Lung (tissue), 12 donors: ENCODE results near the gene STK11. TPM values are rescaled to one million over a fixed set of nuclear protein-coding genes. Genes with fewer than 3 reads are reported as not detected.

ENCODE experiments used
- ATAC-seq: fragments of 200-7000 bp; cut with Tn5 transposase; one replicate; pipeline ENCODE4 v1.9.1; 2020; ENCODE audit warnings: moderate number of reproducible peaks; ENCODE audit not compliant: insufficient read depth, low FRiP score
- DNase-seq, 3 donors: peaks; one replicate each; pipeline ENCODE4 v3.0.0-alpha.2; 2013 to 2017
- H3K27ac ChIP-seq, 2 donors: one replicate each; pipeline ENCODE4 v1.5.1; 2013; ENCODE audit warnings: mild to moderate bottlenecking in 2 of 2, moderate library complexity in 2 of 2, control low read depth in 1 of 2, inconsistent platforms in 1 of 2, low read depth in 1 of 2, low read length in 1 of 2
- H3K27me3 ChIP-seq, 3 donors: one replicate each; pipeline ENCODE4 v1.5.1; 2013; ENCODE audit warnings: low read length in 2 of 3; ENCODE audit not compliant: control insufficient read depth in 3 of 3, insufficient read depth in 3 of 3
- H3K36me3 ChIP-seq, 4 donors: one replicate each; pipeline ENCODE4 v1.5.1; 2013; ENCODE audit warnings: low read length in 4 of 4, mild to moderate bottlenecking in 1 of 4, moderate library complexity in 1 of 4; ENCODE audit not compliant: control insufficient read depth in 4 of 4, insufficient read depth in 4 of 4
- H3K4me1 ChIP-seq, 5 donors: one replicate each; pipeline ENCODE4 v1.5.1; 2013; ENCODE audit warnings: low read length in 5 of 5, mild to moderate bottlenecking in 2 of 5, moderate library complexity in 1 of 5; ENCODE audit not compliant: control insufficient read depth in 5 of 5, insufficient read depth in 5 of 5
- H3K4me3 ChIP-seq: one replicate; pipeline ENCODE4 v1.5.1; 2013; ENCODE audit warnings: mild to moderate bottlenecking, control low read depth, moderate library complexity
- H3K9ac ChIP-seq, 2 donors: one replicate each; pipeline ENCODE4 v1.5.1; 2013; ENCODE audit warnings: low read length in 2 of 2, control low read depth in 1 of 2; ENCODE audit not compliant: insufficient read depth in 1 of 2
- H3K9me3 ChIP-seq, 4 donors: one replicate each; pipeline ENCODE4 v1.5.1; 2013; ENCODE audit warnings: low read length in 3 of 4, mild to moderate bottlenecking in 1 of 4, moderate library complexity in 1 of 4; ENCODE audit not compliant: control insufficient read depth in 4 of 4, insufficient read depth in 3 of 4
- CTCF ChIP-seq: IDR thresholded peaks from 2 replicates; pipeline ENCODE4 v1.5.1; 2012; ENCODE audit warnings: mild to moderate bottlenecking; ENCODE audit errors: control extremely low read depth, extremely low read depth
- WGBS, 2 donors: extraction: QIAGEN DNeasy Blood & Tissue Kit; methylation state at CpG; one replicate each; pipeline ENCODE4 v1.1.7; 2013; 5-methylcytosine and 5-hydroxymethylcytosine counted together
- polyA plus RNA-seq, 2 donors: library from polyadenylated mRNA; stranded (reverse); fragments of 200-250 nt; gene quantifications; one replicate each; pipeline ENCODE4 v1.2.1, GENCODE V29; 2013
- total RNA-seq, 2 donors: library from RNA; depleted of rRNA in 1 of 2; stranded (reverse); fragments of >200 nt in 1 of 2; gene quantifications; one replicate each; pipeline ENCODE4 v1.2.1, GENCODE V29; 2014 to 2021
- donor health status: control.
- donor health status: control.
- donor health status: Bipolar disorder and iron deficiency.
- donor health status: healthy.
- donor health status: DM: yes; HTN: yes; CAD: no.

Gene STK11
- total and polyA plus RNA-seq, 4 donors, result 43.1 to 59.8 (median 54.6) TPM

- no peak overlapping the region for H3K4me3 ChIP-seq
- ATAC-seq (no peak), DNase-seq (no peak)
- 93 to 97% methylated on average over 40 to 45 of the region's 45 CpGs for WGBS, 2 donors
- H3K36me3 ChIP-seq, result no peaks in the 10 kb centered on the region
- TF ChIP-seq CTCF, result no peak
- H3K4me1 ChIP-seq, result peaks cover 0 to 24% (median 9%) of the 10 kb centered on the region in 5 donors
- no peaks in the 10 kb centered on the region for H3K27me3 ChIP-seq
- no peak overlapping the region for H3K9ac ChIP-seq
- H3K9me3 ChIP-seq, result no peaks in the 10 kb centered on the region
- no peak overlapping the region for H3K27ac ChIP-seq
These were observed 28.7 kb downstream of the STK11 start for GRCh38 chr19:1234051-1234954.

- ATAC-seq, result no peak
- DNase-seq, result no peak
- Histone ChIP-seq H3K4me1 (peaks cover 0 to 26% (median 12%) of the 10 kb centered on the region in 5 donors), H3K36me3 (no peaks in the 10 kb centered on the region), H3K27me3 (no peaks in the 10 kb centered on the region), H3K9me3 (no peaks in the 10 kb centered on the region), H3K27ac (no peak overlapping the region), H3K9ac (no peak overlapping the region), H3K4me3 (no peak overlapping the region)
- TF ChIP-seq CTCF, result no peak
- WGBS, 2 donors, result 94 to 95% methylated on average over 41 to 43 of the region's 43 CpGs
These were observed 29.4 kb downstream of the STK11 start for GRCh38 chr19:1234955-1235380.

GRCh38 chr19:1235625-1236538 is 30.3 kb downstream of the STK11 start:
- H3K4me3 ChIP-seq, result no peak overlapping the region
- no peaks in the 10 kb centered on the region for H3K36me3 ChIP-seq
- no peak overlapping the region for H3K27ac ChIP-seq
- no peaks in the 10 kb centered on the region for H3K9me3 ChIP-seq
- no peaks in the 10 kb centered on the region for H3K27me3 ChIP-seq
- 87% methylated on average over 39 of the region's 39 CpGs for WGBS, 2 donors
- no peak for TF ChIP-seq CTCF
- no peak for ATAC-seq
- peaks cover 0 to 28% (median 12%) of the 10 kb centered on the region in 5 donors for H3K4me1 ChIP-seq
- DNase-seq, result no peak
- no peak overlapping the region for H3K9ac ChIP-seq
